HepG2 (cell line): Measurements from ENCODE around the gene TASOR2. TPM values are rescaled to one million over a fixed set of nuclear protein-coding genes. Genes with fewer than 3 reads are reported as not detected.

Source experiments
- ERF ChIP-seq: IDR thresholded peaks from 2 replicates; pipeline ENCODE4 v1.6.1; 2018; ENCODE audit warnings: missing biosample characterization, missing genetic modification reagents
- FOXO1 ChIP-seq: sonication (generic); formaldehyde crosslinking; IDR thresholded peaks from 2 replicates; pipeline ENCODE4 v1.4.0; 2020; ENCODE audit warnings: missing genetic modification reagents
- HOXA3 ChIP-seq: sonication (generic); formaldehyde crosslinking; IDR thresholded peaks from 2 replicates; pipeline ENCODE4 v1.5.0; 2020; ENCODE audit warnings: missing genetic modification reagents
- JDP2 ChIP-seq: sonication (generic); formaldehyde crosslinking; IDR thresholded peaks from 2 replicates; pipeline ENCODE4 v1.8.1; 2022; ENCODE audit warnings: missing genetic modification reagents, borderline replicate concordance
- KAT8 ChIP-seq: IDR thresholded peaks from 2 replicates; pipeline ENCODE4 v1.6.1; 2016; ENCODE audit warnings: missing genetic modification reagents, missing compliant biosample characterization
- ONECUT2 ChIP-seq: sonication (generic); formaldehyde crosslinking; IDR thresholded peaks from 2 replicates; pipeline ENCODE4 v1.4.0; 2020; ENCODE audit warnings: missing genetic modification reagents
- PHF5A ChIP-seq: IDR thresholded peaks from one replicate; pipeline ENCODE4 v1.6.1; 2018; ENCODE audit warnings: low read depth, missing genetic modification reagents; ENCODE audit not compliant: unreplicated experiment
- POLR2AphosphoS2 ChIP-seq: IDR thresholded peaks from 2 replicates; pipeline ENCODE4 v1.6.1; 2011; ENCODE audit warnings: low read depth, low read length, improper control_type of control experiment
- SP5 ChIP-seq: IDR thresholded peaks from 2 replicates; pipeline ENCODE4 v1.6.1; 2016; ENCODE audit warnings: low read depth, borderline replicate concordance
- ZFP82 ChIP-seq: sonication (generic); formaldehyde crosslinking; IDR thresholded peaks from 2 replicates; pipeline ENCODE4 v1.5.1; 2020; ENCODE audit warnings: mild to moderate bottlenecking, missing genetic modification reagents, borderline replicate concordance
- ZNF138 ChIP-seq: sonication (generic); formaldehyde crosslinking; IDR thresholded peaks from 2 replicates; pipeline ENCODE4 v1.5.0; 2020; ENCODE audit warnings: mild to moderate bottlenecking, low read depth, missing genetic modification reagents
- ZNF256 ChIP-seq: sonication (generic); formaldehyde crosslinking; conservative IDR thresholded peaks from 2 replicates; pipeline ENCODE4 v1.4.0; 2020; ENCODE audit warnings: missing genetic modification reagents
- ZNF263 ChIP-seq: sonication (generic); formaldehyde crosslinking; IDR thresholded peaks from 2 replicates; pipeline ENCODE4 v1.4.0; 2020; ENCODE audit warnings: missing genetic modification reagents
- ZNF335 ChIP-seq: sonication (generic); formaldehyde crosslinking; IDR thresholded peaks from 2 replicates; pipeline ENCODE4 v1.4.0; 2020; ENCODE audit warnings: missing genetic modification reagents
- ZNF605 ChIP-seq: sonication (generic); formaldehyde crosslinking; IDR thresholded peaks from 2 replicates; pipeline ENCODE4 v1.8.0; 2022; ENCODE audit warnings: mild to moderate bottlenecking, missing genetic modification reagents
- ZNF746 ChIP-seq: sonication (generic); formaldehyde crosslinking; IDR thresholded peaks from 2 replicates; pipeline ENCODE4 v1.8.0; 2022; ENCODE audit warnings: mild to moderate bottlenecking, missing genetic modification reagents
- ZNF749 ChIP-seq: sonication (generic); formaldehyde crosslinking; IDR thresholded peaks from 2 replicates; pipeline ENCODE4 v1.8.0; 2022; ENCODE audit warnings: mild to moderate bottlenecking, missing genetic modification reagents, moderate library complexity, borderline replicate concordance
- polyA plus RNA-seq, 8 experiments: library from polyadenylated mRNA; depleted of rRNA in 3 of 8; stranded (reverse) in 7 of 8; unstranded in 1 of 8; fragments of >200 nt; fragmentation: Illumina TruSeq in 4 of 8; extraction: Trizol in 4 of 8; gene quantifications; 2 replicates each; pipeline versions ENCODE4 v1.2.1 to v1.2.3, GENCODE V29; 2011 to 2016; ENCODE audit warnings: low read depth in 4 of 8, missing spikeins in 1 of 8, mixed read lengths in 1 of 8; ENCODE audit not compliant: insufficient read depth in 1 of 8
- total RNA-seq, 5 experiments: library from RNA; depleted of rRNA; stranded (reverse); fragments of >200 nt; fragmentation: Illumina TruSeq; extraction: Trizol; gene quantifications; 2 replicates each; pipeline ENCODE4 v1.2.3, GENCODE V29; 2016; ENCODE audit warnings: low read depth in 1 of 5
- TF ChIP-seq, protein P1 (sequence below): sonication (generic); formaldehyde crosslinking; conservative IDR thresholded peaks from 2 replicates; pipeline ENCODE4 v1.4.0; 2020; ENCODE audit warnings: mild to moderate bottlenecking, missing genetic modification reagents, moderate library complexity
- TF ChIP-seq, protein P2 (sequence below): sonication (generic); formaldehyde crosslinking; IDR thresholded peaks from 2 replicates; pipeline ENCODE4 v1.5.1; 2020; ENCODE audit warnings: mild to moderate bottlenecking, missing genetic modification reagents, borderline replicate concordance
- TF ChIP-seq, protein P3 (sequence below): sonication (generic); formaldehyde crosslinking; IDR thresholded peaks from 2 replicates; pipeline ENCODE4 v1.4.0; 2020; ENCODE audit warnings: missing genetic modification reagents, mild to moderate bottlenecking, borderline replicate concordance
- TF ChIP-seq, protein P4 (sequence below): sonication (generic); formaldehyde crosslinking; IDR thresholded peaks from 2 replicates; pipeline ENCODE4 v1.9.0; 2021; ENCODE audit warnings: missing genetic modification reagents, borderline replicate concordance

The TASOR2 gene
- total and polyA plus RNA-seq, 2 of the 13 experiments (the other 11 are each of a cell fraction or from before 2014, with no cell fraction given), result 24.2 to 55.3 TPM

DNA sequence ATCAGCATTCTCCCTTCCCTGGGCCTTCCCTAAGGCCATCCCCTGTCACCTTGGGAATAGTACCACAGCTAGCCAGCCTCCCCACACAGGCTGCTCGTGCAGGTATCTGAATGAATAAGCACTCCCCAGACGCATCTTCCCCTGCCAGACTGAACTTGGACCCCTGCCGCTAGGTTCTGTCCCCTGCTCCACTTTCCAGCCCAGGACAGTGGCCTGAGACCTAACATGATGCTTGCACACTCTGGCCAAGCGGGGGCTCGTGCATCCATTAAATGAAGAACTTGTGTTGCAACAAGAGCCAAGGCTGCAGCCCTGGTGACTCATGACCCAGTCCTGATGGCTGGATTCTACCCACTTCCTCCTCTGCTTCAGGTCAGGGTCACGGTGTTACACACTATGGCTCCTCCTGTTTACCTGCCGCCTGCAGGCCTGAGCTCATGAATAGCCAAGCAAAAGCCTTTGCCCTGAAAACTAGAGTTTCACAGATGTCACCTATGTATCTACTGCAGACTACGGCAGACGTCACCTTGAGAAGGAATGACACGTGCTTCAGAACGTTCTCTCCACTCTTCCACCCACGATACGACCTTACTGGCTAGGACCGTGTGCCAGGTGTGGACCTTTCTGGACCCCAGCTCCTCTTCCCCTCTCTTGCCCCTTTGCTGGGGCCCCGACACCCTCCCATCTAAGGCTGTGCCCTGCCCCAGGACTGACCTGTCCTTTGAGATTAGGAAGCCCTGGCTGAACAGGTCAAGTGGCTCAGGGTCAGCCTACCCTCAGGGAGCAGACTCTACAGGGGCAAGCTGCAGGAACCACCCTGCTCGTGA lies 24.7 kb upstream of the TASOR2 start (continued):
- TF ChIP-seq, protein P1, sequence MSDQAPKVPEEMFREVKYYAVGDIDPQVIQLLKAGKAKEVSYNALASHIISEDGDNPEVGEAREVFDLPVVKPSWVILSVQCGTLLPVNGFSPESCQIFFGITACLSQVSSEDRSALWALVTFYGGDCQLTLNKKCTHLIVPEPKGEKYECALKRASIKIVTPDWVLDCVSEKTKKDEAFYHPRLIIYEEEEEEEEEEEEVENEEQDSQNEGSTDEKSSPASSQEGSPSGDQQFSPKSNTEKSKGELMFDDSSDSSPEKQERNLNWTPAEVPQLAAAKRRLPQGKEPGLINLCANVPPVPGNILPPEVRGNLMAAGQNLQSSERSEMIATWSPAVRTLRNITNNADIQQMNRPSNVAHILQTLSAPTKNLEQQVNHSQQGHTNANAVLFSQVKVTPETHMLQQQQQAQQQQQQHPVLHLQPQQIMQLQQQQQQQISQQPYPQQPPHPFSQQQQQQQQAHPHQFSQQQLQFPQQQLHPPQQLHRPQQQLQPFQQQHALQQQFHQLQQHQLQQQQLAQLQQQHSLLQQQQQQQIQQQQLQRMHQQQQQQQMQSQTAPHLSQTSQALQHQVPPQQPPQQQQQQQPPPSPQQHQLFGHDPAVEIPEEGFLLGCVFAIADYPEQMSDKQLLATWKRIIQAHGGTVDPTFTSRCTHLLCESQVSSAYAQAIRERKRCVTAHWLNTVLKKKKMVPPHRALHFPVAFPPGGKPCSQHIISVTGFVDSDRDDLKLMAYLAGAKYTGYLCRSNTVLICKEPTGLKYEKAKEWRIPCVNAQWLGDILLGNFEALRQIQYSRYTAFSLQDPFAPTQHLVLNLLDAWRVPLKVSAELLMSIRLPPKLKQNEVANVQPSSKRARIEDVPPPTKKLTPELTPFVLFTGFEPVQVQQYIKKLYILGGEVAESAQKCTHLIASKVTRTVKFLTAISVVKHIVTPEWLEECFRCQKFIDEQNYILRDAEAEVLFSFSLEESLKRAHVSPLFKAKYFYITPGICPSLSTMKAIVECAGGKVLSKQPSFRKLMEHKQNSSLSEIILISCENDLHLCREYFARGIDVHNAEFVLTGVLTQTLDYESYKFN (CRISPR knock-in tag), result peak; percentile 82
- TF ChIP-seq FOXO1 (peak; percentile 92), ZNF138 (CRISPR knock-in tag) (peak; percentile 55; the same call in 1 of the 2 replicates), ZNF749 (CRISPR knock-in tag) (0 out of 2 replicates have a peak, but pooled peaks have one; percentile 16), ZFP82 (CRISPR knock-in tag) (no peak), ZNF746 (CRISPR knock-in tag) (peak; percentile 47; the same call in 1 of the 2 replicates), JDP2 (CRISPR knock-in tag) (no peak), SP5 (peak; percentile 42; the same call in 1 of the 2 replicates), ZNF263 (CRISPR knock-in tag) (no peak; the same call in 1 of the 2 replicates), ONECUT2 (CRISPR knock-in tag) (no peak), HOXA3 (CRISPR knock-in tag) (peak; percentile 71), ZNF605 (no peak; the same call in none of the 2 replicates), KAT8 (CRISPR knock-in tag) (peak; percentile 76), PHF5A (no peak), ZNF335 (CRISPR knock-in tag) (0 out of 2 replicates have a peak, but pooled peaks have one; percentile 51), ERF (CRISPR knock-in tag) (peak; percentile 46; the same call in 1 of the 2 replicates), ZNF256 (CRISPR knock-in tag) (no peak), POLR2AphosphoS2 (no peak)
- TF ChIP-seq, protein P2, sequence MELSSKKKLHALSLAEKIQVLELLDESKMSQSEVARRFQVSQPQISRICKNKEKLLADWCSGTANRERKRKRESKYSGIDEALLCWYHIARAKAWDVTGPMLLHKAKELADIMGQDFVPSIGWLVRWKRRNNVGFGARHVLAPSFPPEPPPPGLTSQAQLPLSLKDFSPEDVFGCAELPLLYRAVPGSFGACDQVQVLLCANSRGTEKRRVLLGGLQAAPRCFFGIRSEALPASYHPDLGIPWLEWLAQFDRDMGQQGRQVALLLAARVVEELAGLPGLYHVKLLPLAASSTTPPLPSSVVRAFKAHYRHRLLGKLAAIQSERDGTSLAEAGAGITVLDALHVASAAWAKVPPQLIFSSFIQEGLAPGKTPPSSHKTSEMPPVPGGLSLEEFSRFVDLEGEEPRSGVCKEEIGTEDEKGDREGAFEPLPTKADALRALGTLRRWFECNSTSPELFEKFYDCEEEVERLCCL (CRISPR knock-in tag), result no peak
- TF ChIP-seq, protein P3, sequence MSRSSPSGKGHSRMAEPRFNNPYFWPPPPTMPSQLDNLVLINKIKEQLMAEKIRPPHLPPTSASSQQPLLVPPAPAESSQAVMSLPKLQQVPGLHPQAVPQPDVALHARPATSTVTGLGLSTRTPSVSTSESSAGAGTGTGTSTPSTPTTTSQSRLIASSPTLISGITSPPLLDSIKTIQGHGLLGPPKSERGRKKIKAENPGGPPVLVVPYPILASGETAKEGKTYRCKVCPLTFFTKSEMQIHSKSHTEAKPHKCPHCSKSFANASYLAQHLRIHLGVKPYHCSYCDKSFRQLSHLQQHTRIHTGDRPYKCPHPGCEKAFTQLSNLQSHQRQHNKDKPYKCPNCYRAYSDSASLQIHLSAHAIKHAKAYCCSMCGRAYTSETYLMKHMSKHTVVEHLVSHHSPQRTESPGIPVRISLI (CRISPR knock-in tag), result no peak
- TF ChIP-seq, protein P4, sequence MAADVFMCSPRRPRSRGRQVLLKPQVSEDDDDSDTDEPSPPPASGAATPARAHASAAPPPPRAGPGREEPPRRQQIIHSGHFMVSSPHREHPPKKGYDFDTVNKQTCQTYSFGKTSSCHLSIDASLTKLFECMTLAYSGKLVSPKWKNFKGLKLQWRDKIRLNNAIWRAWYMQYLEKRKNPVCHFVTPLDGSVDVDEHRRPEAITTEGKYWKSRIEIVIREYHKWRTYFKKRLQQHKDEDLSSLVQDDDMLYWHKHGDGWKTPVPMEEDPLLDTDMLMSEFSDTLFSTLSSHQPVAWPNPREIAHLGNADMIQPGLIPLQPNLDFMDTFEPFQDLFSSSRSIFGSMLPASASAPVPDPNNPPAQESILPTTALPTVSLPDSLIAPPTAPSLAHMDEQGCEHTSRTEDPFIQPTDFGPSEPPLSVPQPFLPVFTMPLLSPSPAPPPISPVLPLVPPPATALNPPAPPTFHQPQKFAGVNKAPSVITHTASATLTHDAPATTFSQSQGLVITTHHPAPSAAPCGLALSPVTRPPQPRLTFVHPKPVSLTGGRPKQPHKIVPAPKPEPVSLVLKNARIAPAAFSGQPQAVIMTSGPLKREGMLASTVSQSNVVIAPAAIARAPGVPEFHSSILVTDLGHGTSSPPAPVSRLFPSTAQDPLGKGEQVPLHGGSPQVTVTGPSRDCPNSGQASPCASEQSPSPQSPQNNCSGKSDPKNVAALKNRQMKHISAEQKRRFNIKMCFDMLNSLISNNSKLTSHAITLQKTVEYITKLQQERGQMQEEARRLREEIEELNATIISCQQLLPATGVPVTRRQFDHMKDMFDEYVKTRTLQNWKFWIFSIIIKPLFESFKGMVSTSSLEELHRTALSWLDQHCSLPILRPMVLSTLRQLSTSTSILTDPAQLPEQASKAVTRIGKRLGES, result no peak
